ENCODE data around the gene HYAL4.
"Not testable (repeated sequence)": the region's sequence is repeated elsewhere in the genome, so short reads cannot be mapped to it uniquely, and the experiment has no call there.

The HYAL4 gene

GRCh38 chr7:123844712-123845219, at the start of gene HYAL4:
Gene HYAL4, plus strand, starts transcription at chr7:123845169. Its CDS starts 23,105 bp downstream, at chr7:123868274.
- DNase-seq: no peak

- DNase-seq: no peak
Observed at GRCh38 chr7:123795917-123796316, 49.1 kb upstream of the HYAL4 start.

GRCh38 chr7:123796568-123796967, 48.4 kb upstream of the HYAL4 start:
- no peak for DNase-seq

GRCh38 chr7:123797673-123798531, 47.1 kb upstream of the HYAL4 start:
- no peak for DNase-seq

GRCh38 chr7:123798532-123799188, 46.3 kb upstream of the HYAL4 start:
- DNase-seq: no peak

- no peak for DNase-seq
Observed at GRCh38 chr7:123802249-123802648, 42.7 kb upstream of the HYAL4 start.

- no peak for DNase-seq
Observed at GRCh38 chr7:123805287-123805686, 39.7 kb upstream of the HYAL4 start.

GRCh38 chr7:123809471-123809870, 35.5 kb upstream of the HYAL4 start:
- no peak for DNase-seq

- no peak for DNase-seq
Observed at GRCh38 chr7:123811056-123811455, 33.9 kb upstream of the HYAL4 start.

- no peak for DNase-seq
Observed at GRCh38 chr7:123816916-123817315, 28.1 kb upstream of the HYAL4 start.

- no peak for DNase-seq
Observed at GRCh38 chr7:123819001-123819400, 26.0 kb upstream of the HYAL4 start.

GRCh38 chr7:123819795-123820194, 25.2 kb upstream of the HYAL4 start:
- DNase-seq: not testable (repeated sequence)

- no peak for DNase-seq
Observed at GRCh38 chr7:123820864-123821263, 24.1 kb upstream of the HYAL4 start.

GRCh38 chr7:123821320-123821719, 23.6 kb upstream of the HYAL4 start:
- no peak for DNase-seq

- DNase-seq: no peak
Observed at GRCh38 chr7:123823898-123824753, 20.8 kb upstream of the HYAL4 start.

- no peak for DNase-seq
Observed at GRCh38 chr7:123824754-123825067, 20.3 kb upstream of the HYAL4 start.

GRCh38 chr7:123828805-123829204, 16.2 kb upstream of the HYAL4 start:
- DNase-seq: no peak

- no peak for DNase-seq
Observed at GRCh38 chr7:123836656-123837055, 8.3 kb upstream of the HYAL4 start.

- DNase-seq: not testable (repeated sequence)
Observed at GRCh38 chr7:123839106-123839505, 5.9 kb upstream of the HYAL4 start.

- not testable (repeated sequence) for DNase-seq
Observed at GRCh38 chr7:123844142-123844541, 827 bp upstream of the HYAL4 start.

- no peak for DNase-seq
Observed at GRCh38 chr7:123845823-123846216, 851 bp downstream of the HYAL4 start.

- DNase-seq: no peak
Observed at GRCh38 chr7:123846217-123846891, 1.4 kb downstream of the HYAL4 start.

GRCh38 chr7:123847868-123848267, 2.9 kb downstream of the HYAL4 start:
- DNase-seq: no peak

Measured in activated naive CD4-positive, alpha-beta T cell (primary cell).